Endothelial cell of umbilical vein (primary cell): Measurements from ENCODE around the gene CCNI. TPM values are rescaled to one million over a fixed set of nuclear protein-coding genes. Genes with fewer than 3 reads are reported as not detected.

Experiments used
- BruUV-seq: library from RNA; stranded (reverse); fragments of 400-500 nt; replicated peaks from 2 replicates; lab custom pipeline; 2021; lab: Mats Ljungman, UMichigan
- CTCF ChIA-PET: fragments of 300-600, 350-600 bp; sonication (Branson Sonifier 250); formaldehyde crosslinking; loops from one replicate; lab custom pipeline; 2021; ENCODE audit warnings: antibody characterized with exemption, inconsistent platforms; lab: Charles Lee
- POLR2A ChIA-PET: fragments of 300-600, 350-600 bp; sonication (Branson Sonifier 250); formaldehyde crosslinking; loops from one replicate; lab custom pipeline; 2021; ENCODE audit warnings: antibody characterized with exemption, inconsistent platforms; lab: Charles Lee
- DNase-seq: peaks from one replicate; pipeline ENCODE4 v3.0.0-alpha.2; 2011; ENCODE audit warnings: low read depth, low spot score
- FAIRE-seq: peaks from 2 replicates; lab custom pipeline; 2011; peaks lifted over from hg19 to GRCh38; lab: Jason Lieb, UNC
- H2AFZ ChIP-seq: 2 replicates; pipeline ENCODE4 v1.6.0; 2012; ENCODE audit warnings: low read depth, low read length, control low read depth, inconsistent platforms
- H3K27ac ChIP-seq: 2 replicates; pipeline ENCODE4 v1.5.1; 2011; ENCODE audit warnings: low read depth, mild to moderate bottlenecking, control low read depth, low read length, moderate library complexity; ENCODE audit not compliant: insufficient read depth
- H3K27me3 ChIP-seq, 2 experiments: 2 replicates each; pipeline versions ENCODE4 v1.6.0 to v1.6.1; 2011; ENCODE audit warnings: low read length in 2 of 2, mixed read lengths in 1 of 2; ENCODE audit not compliant: control insufficient read depth in 2 of 2, insufficient read depth in 2 of 2
- H3K36me3 ChIP-seq, 2 experiments: 2 replicates in 1 of 2; 3 replicates in 1 of 2; pipeline ENCODE4 v1.5.1; 2011; ENCODE audit warnings: low read length in 2 of 2, mild to moderate bottlenecking in 1 of 2, moderate library complexity in 1 of 2; ENCODE audit not compliant: control insufficient read depth in 2 of 2, insufficient read depth in 2 of 2; ENCODE audit errors: extremely low read depth in 1 of 2
- H3K4me1 ChIP-seq: 3 replicates; pipeline ENCODE4 v1.5.1; 2011; ENCODE audit warnings: mild to moderate bottlenecking, low read length; ENCODE audit not compliant: control insufficient read depth, insufficient read depth; ENCODE audit errors: extremely low read depth
- H3K4me2 ChIP-seq: 2 replicates; pipeline ENCODE4 v1.6.1; 2011; ENCODE audit warnings: low read length, control low read depth, mixed read lengths; ENCODE audit not compliant: insufficient read depth
- H3K4me3 ChIP-seq, 3 experiments: fragments of 200-600 bp in 1 of 3; sonication (generic), shearing (Covaris generic) in 1 of 3; replicated peaks in 1 of 3; 2 replicates each; pipeline ENCODE4 v1.5.1; 2011 to 2016; ENCODE audit warnings: control low read depth in 3 of 3, low read length in 3 of 3, mild to moderate bottlenecking in 2 of 3, inconsistent platforms in 1 of 3, low read depth in 1 of 3, moderate library complexity in 1 of 3; ENCODE audit not compliant: insufficient read depth in 1 of 3
- H3K79me2 ChIP-seq: 2 replicates; pipeline ENCODE4 v1.6.0; 2012; ENCODE audit warnings: low read length, inconsistent platforms; ENCODE audit not compliant: control insufficient read depth, insufficient read depth
- H3K9ac ChIP-seq: replicated peaks from 2 replicates; pipeline ENCODE3; 2011; ENCODE audit warnings: low read length, control low read depth; ENCODE audit not compliant: insufficient read depth; ENCODE audit errors: extremely low read depth
- H3K9me1 ChIP-seq: replicated peaks from 3 replicates; pipeline ENCODE4 v1.6.0; 2011; ENCODE audit warnings: mild to moderate bottlenecking, low read length; ENCODE audit not compliant: control insufficient read depth, insufficient read depth; ENCODE audit errors: extremely low read depth
- H3K9me3 ChIP-seq: replicated peaks from 2 replicates; pipeline ENCODE4 v1.5.1; 2012; ENCODE audit warnings: low read length, inconsistent platforms; ENCODE audit not compliant: control insufficient read depth, insufficient read depth
- H4K20me1 ChIP-seq: replicated peaks from 2 replicates; pipeline ENCODE3; 2011; ENCODE audit warnings: mild to moderate bottlenecking, low read length; ENCODE audit not compliant: control insufficient read depth, insufficient read depth; ENCODE audit errors: extremely low read depth
- EZH2 ChIP-seq: IDR thresholded peaks from 2 replicates; pipeline ENCODE4 v1.6.1; 2012; ENCODE audit warnings: borderline replicate concordance, low read depth, mild to moderate bottlenecking, moderate library complexity, low read length, inconsistent platforms; ENCODE audit not compliant: severe bottlenecking
- FOS ChIP-seq: IDR thresholded peaks from 2 replicates; pipeline ENCODE4 v1.6.1; 2011; ENCODE audit warnings: mild to moderate bottlenecking, low read length, moderate library complexity, borderline replicate concordance; ENCODE audit not compliant: insufficient read depth
- GATA2 ChIP-seq: IDR thresholded peaks from 2 replicates; pipeline ENCODE4 v1.7.0; 2011; ENCODE audit warnings: low read depth, mild to moderate bottlenecking, moderate library complexity, mixed read lengths, low read length; ENCODE audit not compliant: insufficient read length, insufficient read depth
- JUN ChIP-seq: IDR thresholded peaks from 2 replicates; pipeline ENCODE4 v1.6.1; 2011; ENCODE audit warnings: borderline replicate concordance, low read depth; ENCODE audit not compliant: insufficient read length, insufficient read depth
- MYC ChIP-seq: IDR thresholded peaks from one replicate; pipeline ENCODE4 v1.6.1; 2011; ENCODE audit warnings: mild to moderate bottlenecking, low read depth, low read length
- POLR2A ChIP-seq: IDR thresholded peaks from 2 replicates; pipeline ENCODE4 v1.6.1; 2012; ENCODE audit warnings: low read depth, mild to moderate bottlenecking, control low read depth, low read length
- POLR2AphosphoS5 ChIP-seq: IDR thresholded peaks from 2 replicates; pipeline ENCODE4 v1.6.1; 2012; ENCODE audit warnings: low read depth, mild to moderate bottlenecking, control low read depth, low read length, moderate library complexity; ENCODE audit not compliant: insufficient read depth
- dilution Hi-C: fragments of 300-500 bp; cut with MboI; formaldehyde crosslinking; loops from one replicate; pipeline ENCODE4 v1.15.0; 2019; ENCODE audit warnings: low sequenced_read_pairs; ENCODE audit not compliant: extremely low pct_ligation_motif_present
- intact Hi-C: fragments of 100-400 bp; cut with micrococcal nuclease; formaldehyde crosslinking; loops from one replicate; pipeline ENCODE4 v1.10.0; 2022
- polyA plus RNA-seq, 4 experiments: library from polyadenylated mRNA; depleted of rRNA in 3 of 4; stranded (reverse) in 3 of 4; unstranded in 1 of 4; fragments of >200 nt; gene quantifications; 2 replicates each; pipeline versions ENCODE4 v1.2.1 to v1.2.3, GENCODE V29; 2011 to 2012; ENCODE audit warnings: missing spikeins in 1 of 4
- total RNA-seq: library from RNA; stranded (reverse); gene quantifications from 2 replicates; pipeline ENCODE4 v1.2.3, GENCODE V29; 2021
- TF ChIP-seq, protein P1 (sequence below): IDR thresholded peaks from 2 replicates; pipeline ENCODE4 v1.6.1; 2011; ENCODE audit not compliant: insufficient read depth, insufficient read length
- TF ChIP-seq, protein P2 (sequence below), 2 donors: IDR thresholded peaks; 1 replicate in 1 of 2; 2 replicates in 1 of 2; pipeline ENCODE4 v1.5.1; 2011; ENCODE audit warnings: low read length in 2 of 2, mild to moderate bottlenecking in 2 of 2, moderate library complexity in 2 of 2, control low read depth in 1 of 2, inconsistent platforms in 1 of 2, low read depth in 1 of 2; ENCODE audit not compliant: insufficient read depth in 1 of 2; ENCODE audit errors: extremely low read depth in 1 of 2

The CCNI gene
- total and polyA plus RNA-seq, 2 donors (not counting 3 experiments of a cell fraction or from before 2014, with no cell fraction given): 88.6 to 212 TPM

DNA sequence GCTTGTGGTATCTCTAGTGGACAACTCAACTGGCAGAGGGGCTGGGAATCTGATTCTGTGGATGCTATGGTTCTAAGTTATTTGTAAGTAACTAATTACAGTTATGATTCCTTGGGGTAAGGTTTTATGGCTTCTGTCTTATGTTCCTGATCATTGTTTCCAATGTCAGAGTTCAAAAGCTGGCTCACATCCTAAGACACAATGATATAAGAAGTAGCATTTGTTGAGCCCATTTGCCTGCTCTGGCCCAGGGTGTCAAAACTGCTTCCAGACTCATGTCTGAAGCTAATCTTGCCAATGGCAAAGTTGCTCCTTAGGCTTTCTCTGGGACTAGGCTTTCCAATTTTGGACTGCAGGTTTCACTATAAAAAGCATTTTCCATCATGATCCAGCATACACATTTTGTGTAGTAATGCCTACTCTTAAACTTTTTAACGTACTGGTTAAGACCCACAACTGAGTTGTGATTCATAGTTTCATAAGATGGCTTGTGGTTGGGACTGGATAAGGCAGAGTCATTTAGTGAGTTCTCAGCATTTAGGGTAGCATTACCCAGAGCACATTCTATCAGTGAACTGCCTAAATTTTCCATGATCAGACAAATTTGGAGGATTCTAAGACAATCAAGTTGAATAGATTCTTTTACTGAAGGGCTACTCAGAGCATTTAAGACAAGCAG lies 50.0 kb downstream of the CCNI start:
- POLR2A ChIA-PET: no interaction called here

More for the DNA sequence above, 50.0 kb downstream of the CCNI start:
- TF ChIP-seq JUN: no peak
- TF ChIP-seq, protein P1, sequence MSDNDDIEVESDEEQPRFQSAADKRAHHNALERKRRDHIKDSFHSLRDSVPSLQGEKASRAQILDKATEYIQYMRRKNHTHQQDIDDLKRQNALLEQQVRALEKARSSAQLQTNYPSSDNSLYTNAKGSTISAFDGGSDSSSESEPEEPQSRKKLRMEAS: no peak
- no peak for TF ChIP-seq EZH2
- TF ChIP-seq GATA2: no peak
- TF ChIP-seq POLR2A: no peak
- TF ChIP-seq MYC: no peak
- TF ChIP-seq, protein P2, sequence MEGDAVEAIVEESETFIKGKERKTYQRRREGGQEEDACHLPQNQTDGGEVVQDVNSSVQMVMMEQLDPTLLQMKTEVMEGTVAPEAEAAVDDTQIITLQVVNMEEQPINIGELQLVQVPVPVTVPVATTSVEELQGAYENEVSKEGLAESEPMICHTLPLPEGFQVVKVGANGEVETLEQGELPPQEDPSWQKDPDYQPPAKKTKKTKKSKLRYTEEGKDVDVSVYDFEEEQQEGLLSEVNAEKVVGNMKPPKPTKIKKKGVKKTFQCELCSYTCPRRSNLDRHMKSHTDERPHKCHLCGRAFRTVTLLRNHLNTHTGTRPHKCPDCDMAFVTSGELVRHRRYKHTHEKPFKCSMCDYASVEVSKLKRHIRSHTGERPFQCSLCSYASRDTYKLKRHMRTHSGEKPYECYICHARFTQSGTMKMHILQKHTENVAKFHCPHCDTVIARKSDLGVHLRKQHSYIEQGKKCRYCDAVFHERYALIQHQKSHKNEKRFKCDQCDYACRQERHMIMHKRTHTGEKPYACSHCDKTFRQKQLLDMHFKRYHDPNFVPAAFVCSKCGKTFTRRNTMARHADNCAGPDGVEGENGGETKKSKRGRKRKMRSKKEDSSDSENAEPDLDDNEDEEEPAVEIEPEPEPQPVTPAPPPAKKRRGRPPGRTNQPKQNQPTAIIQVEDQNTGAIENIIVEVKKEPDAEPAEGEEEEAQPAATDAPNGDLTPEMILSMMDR (IDR thresholded peaks at IDR 0.05; ENCODE audit: extremely low read depth in 1 of 2, insufficient read depth in 1 of 2, low read depth in 1 of 2, low read length in 2 of 2): no peak
- TF ChIP-seq FOS: no peak
- no peak for TF ChIP-seq POLR2AphosphoS5
- Histone ChIP-seq H3K27me3 (no peaks in the 10 kb centered on the region), H3K4me2 (no peak overlapping the region), H3K9me3 (no peaks in the 10 kb centered on the region), H3K9me1 (no peaks in the 10 kb centered on the region), H3K36me3 (peaks cover 12 to 28% of the 10 kb centered on the region in 2 experiments), H2AFZ (no peak overlapping the region), H3K79me2 (no peaks in the 10 kb centered on the region), H4K20me1 (no peaks in the 10 kb centered on the region), H3K4me1 (peaks cover 10% of the 10 kb centered on the region), H3K9ac (no peak overlapping the region), H3K27ac (no peak overlapping the region), H3K4me3 (no peak overlapping the region)
- FAIRE-seq (no peak), DNase-seq (no peak)
- intact Hi-C loops (no loop called here), dilution Hi-C loops (no loop called here)
- no TSS peak for BruUV-seq
- CTCF ChIA-PET: no interaction called here
